ENCODE measurements around the gene EARS2. TPM values are rescaled to one million over a fixed set of nuclear protein-coding genes. Genes with fewer than 3 reads are reported as not detected.

The EARS2 gene
- total and polyA plus RNA-seq, 9 of the 15 experiments (the other 6 are each of a cell fraction or from before 2014, with no cell fraction given), result 17.6 to 58.6 (median 36.3) TPM

GRCh38 chr16:23508589-23509440 lies 48.3 kb downstream of the EARS2 start (continued):
- TF ChIP-seq DLX4 (CRISPR knock-in tag; IDR thresholded peaks at IDR 0.05), result no peak
- TF ChIP-seq TBP (optimal IDR thresholded peaks at IDR 0.05; ENCODE audit: low read depth, low read length), result no peak
- no peak for TF ChIP-seq HNRNPK (IDR thresholded peaks at IDR 0.05; ENCODE audit: low read depth, low read length, poor library complexity, severe bottlenecking)
- TF ChIP-seq CBX2 (IDR thresholded peaks at IDR 0.05; ENCODE audit: insufficient read depth, low read length, poor library complexity, severe bottlenecking), result no peak
- no peak for TF ChIP-seq ZBTB43 (CRISPR knock-in tag; IDR thresholded peaks at IDR 0.05)
- TF ChIP-seq FOXP1 (CRISPR knock-in tag; IDR thresholded peaks at IDR 0.05), result peak; percentile 37; the same call in 1 of the 2 replicates
- TF ChIP-seq ZC3H8 (IDR thresholded peaks at IDR 0.05), result no peak
- no peak for TF ChIP-seq ZKSCAN1 (IDR thresholded peaks at IDR 0.05; ENCODE audit: low read depth, low read length)
- no peak for TF ChIP-seq KAT8 (IDR thresholded peaks at IDR 0.05; ENCODE audit: low read depth)
- no peak for TF ChIP-seq NCOR1 (IDR thresholded peaks at IDR 0.05)
- no peak for TF ChIP-seq ZNF134 (CRISPR knock-in tag; conservative IDR thresholded peaks at IDR 0.05)
- no peak for TF ChIP-seq CREB3 (tag; conservative IDR thresholded peaks at IDR 0.05; ENCODE audit: low read depth)
- TF ChIP-seq ZNF175 (CRISPR knock-in tag; IDR thresholded peaks at IDR 0.05; ENCODE audit: low read depth), result no peak
- TF ChIP-seq NUFIP1 (IDR thresholded peaks at IDR 0.05; ENCODE audit: partially characterized antibody), result no peak
- no peak for TF ChIP-seq C11orf30 (IDR thresholded peaks at IDR 0.05; ENCODE audit: low read depth)
- TF ChIP-seq HNRNPH1 (optimal IDR thresholded peaks at IDR 0.05; ENCODE audit: low read depth, low read length), result no peak
- no peak for TF ChIP-seq STAG1 (CRISPR knock-in tag; IDR thresholded peaks at IDR 0.05; ENCODE audit: borderline replicate concordance)
- TF ChIP-seq CHD2 (IDR thresholded peaks at IDR 0.05; ENCODE audit: low read depth, low read length), result no peak
- no peak for TF ChIP-seq ARID2 (IDR thresholded peaks at IDR 0.05)
- no peak for TF ChIP-seq TRIM28 (IDR thresholded peaks at IDR 0.05)
- TF ChIP-seq L3MBTL2 (IDR thresholded peaks at IDR 0.05), result peak; percentile 20; the same call in 1 of the 2 replicates
- TF ChIP-seq ZFP91 (CRISPR knock-in tag; IDR thresholded peaks at IDR 0.05), result no peak
- TF ChIP-seq ZNF764 (CRISPR knock-in tag; IDR thresholded peaks at IDR 0.05; ENCODE audit: low read depth), result no peak
- no peak for TF ChIP-seq JUN (IDR thresholded peaks at IDR 0.05; ENCODE audit: borderline replicate concordance, low read depth, low read length)
- TF ChIP-seq JUN (CRISPR knock-in tag; IDR thresholded peaks at IDR 0.05; ENCODE audit: borderline replicate concordance), result no peak
